Measurements from ENCODE around the gene ATAT1. TPM values are rescaled to one million over a fixed set of nuclear protein-coding genes. Genes with fewer than 3 reads are reported as not detected.

ATAT1 gene
- total RNA-seq, 4 donors from 2014 or later = 2.7 to 8.7 (median 5.1) TPM

GRCh38 chr6:30670760-30671527 is 44.3 kb downstream of the ATAT1 start:
- Histone ChIP-seq H3K27me3 (no peaks in the 10 kb centered on the region), H3K27ac (replicated peaks in 1 of 4) (no peak overlapping the region), H3K9me3 (no peaks in the 10 kb centered on the region), H3K36me3 (peaks cover 30 to 55% (median 49%) of the 10 kb centered on the region in 4 donors), H3K4me1 (peaks cover 16 to 32% (median 23%) of the 10 kb centered on the region in 4 donors), H3K4me3 (no peak overlapping the region)
- TF ChIP-seq POLR2A (IDR thresholded peaks at IDR 0.05; ENCODE audit: low read depth) = no peak
- no peak for TF ChIP-seq POLR2AphosphoS5 (IDR thresholded peaks at IDR 0.05)
- TF ChIP-seq EP300 (IDR thresholded peaks at IDR 0.05) = no peak
- 88% methylated on average over 27 of the region's 27 CpGs for WGBS
- no peak for DNase-seq (ENCODE audit: extremely low spot score)
- intact Hi-C loops (cut with DNase I) = loop anchor here (5.0 kb wide), 1 partner anchor 189 kb away; no protein-coding TSS in a partner anchor

GRCh38 chr6:30672445-30673253 is 46.0 kb downstream of the ATAT1 start, which contains the start of gene DHX16:
Gene DHX16 (minus strand): TSS chr6:30673006. CDS start chr6:30672841, 165 bp downstream.
- intact Hi-C loops (cut with DNase I) = loop anchor here (1.0 to 5.0 kb wide), 3 partner anchors 24 to 190 kb away; partner anchors contain the start of gene ATAT1
- Histone ChIP-seq H3K4me3 (peak within 1 kb of the TSS; percentile 81 to 95 (median 94)), H3K27me3 (no peaks in the 10 kb centered on the region), H3K27ac (replicated peaks in 1 of 4) (peak within 1 kb of the TSS; percentile 80 to 93 (median 84)), H3K36me3 (peaks cover 30 to 55% (median 50%) of the 10 kb centered on the region in 4 donors), H3K9me3 (no peaks in the 10 kb centered on the region), H3K4me1 (peaks cover 16 to 32% (median 23%) of the 10 kb centered on the region in 4 donors)
- TF ChIP-seq CTCF (IDR thresholded peaks at IDR 0.05) (peak; percentile 86 to 96 (median 94)), POLR2AphosphoS5 (IDR thresholded peaks at IDR 0.05) (peak; percentile 86 to 93), EP300 (IDR thresholded peaks at IDR 0.05) (no peak)
- WGBS = under 1% methylated on average over 15 of the region's 57 CpGs
- DNase-seq (ENCODE audit: extremely low spot score) = peak; percentile 98

GRCh38 chr6:30676660-30677285 is 50.1 kb downstream of the ATAT1 start:
- H3K9me3 ChIP-seq = no peaks in the 10 kb centered on the region
- H3K27ac ChIP-seq (replicated peaks in 1 of 4) = peak overlapping the region in 1 of 4 donors; percentile 8
- no peak for TF ChIP-seq CTCF (IDR thresholded peaks at IDR 0.05)
- TF ChIP-seq POLR2A (IDR thresholded peaks at IDR 0.05; ENCODE audit: low read depth) = no peak
- TF ChIP-seq EP300 (IDR thresholded peaks at IDR 0.05) = no peak
- TF ChIP-seq POLR2AphosphoS5 (IDR thresholded peaks at IDR 0.05) = no peak
- 76% methylated on average over 10 of the region's 10 CpGs for WGBS
- H3K4me1 ChIP-seq = peaks cover 41 to 52% (median 48%) of the 10 kb centered on the region in 4 donors
- H3K36me3 ChIP-seq = peaks cover 30 to 55% (median 46%) of the 10 kb centered on the region in 4 donors
- H3K27me3 ChIP-seq = no peaks in the 10 kb centered on the region
- intact Hi-C loops (cut with DNase I) = no loop called here
- no peak for DNase-seq (ENCODE audit: extremely low spot score)
- H3K4me3 ChIP-seq = no peak overlapping the region

DNA sequence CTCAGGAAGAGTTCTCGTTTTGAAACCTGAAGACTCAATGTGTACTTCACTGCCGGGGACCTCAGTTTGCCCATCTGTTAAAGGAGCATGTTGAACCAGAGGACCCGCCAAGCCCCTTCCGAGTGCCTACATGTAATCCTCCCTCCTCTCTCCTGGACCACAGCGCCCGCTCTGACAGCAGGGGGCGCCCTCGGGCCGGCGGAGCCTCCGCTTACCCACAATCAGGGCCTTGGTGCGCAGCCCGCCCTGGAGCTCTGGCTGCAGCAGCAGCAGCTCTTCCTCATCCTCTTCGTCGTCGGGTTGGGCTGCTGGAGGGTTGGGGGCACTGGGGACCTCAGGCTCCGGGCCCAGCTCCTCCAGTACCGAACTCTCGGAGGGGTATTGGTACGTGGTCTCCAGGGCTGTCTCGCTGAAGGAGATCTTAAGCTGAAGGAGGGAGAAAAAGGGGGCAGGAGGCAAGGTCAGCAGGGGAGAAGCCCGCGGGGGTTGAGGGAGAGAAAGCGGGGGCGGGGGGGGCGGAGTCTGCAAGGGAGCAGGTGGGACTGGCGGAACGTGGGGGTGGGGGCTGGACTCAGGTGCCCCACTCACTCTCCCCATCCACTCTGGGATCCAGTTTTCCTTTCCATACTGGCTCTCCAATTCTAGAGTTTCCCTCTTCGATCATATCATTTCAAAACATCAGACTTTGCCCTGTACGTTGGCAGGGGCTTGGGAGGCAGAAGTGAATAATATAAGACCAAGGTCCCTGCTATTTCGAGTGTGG is 52.5 kb downstream of the ATAT1 start:
- WGBS = 14% methylated on average over 22 of the region's 31 CpGs
- TF ChIP-seq EP300 (IDR thresholded peaks at IDR 0.05) = no peak
- TF ChIP-seq POLR2AphosphoS5 (IDR thresholded peaks at IDR 0.05) = peak; percentile 53 to 85
- peak; percentile 95 to 99 (median 98) for TF ChIP-seq CTCF (IDR thresholded peaks at IDR 0.05)
- no peak for TF ChIP-seq POLR2A (IDR thresholded peaks at IDR 0.05; ENCODE audit: low read depth)
- Histone ChIP-seq H3K36me3 (peaks cover 30 to 55% (median 46%) of the 10 kb centered on the region in 4 donors), H3K27ac (replicated peaks in 1 of 4) (peak overlapping the region; percentile 95 to 99 (median 97)), H3K9me3 (no peaks in the 10 kb centered on the region), H3K4me3 (peak overlapping the region; percentile 24 to 74 (median 56)), H3K4me1 (peaks cover 51 to 61% (median 60%) of the 10 kb centered on the region in 4 donors), H3K27me3 (no peaks in the 10 kb centered on the region)
- intact Hi-C loops (cut with DNase I) = no loop called here
- DNase-seq (ENCODE audit: extremely low spot score) = peak; percentile 95
